Anterior cingulate cortex (tissue), 58 donors: ENCODE results near the gene PDE9A.

ENCODE experiments used
- DNase-seq, 58 donors: peaks; one replicate each; lab custom pipeline; 2025; lab: John Stamatoyannopoulos, UW

The PDE9A gene

DNA sequence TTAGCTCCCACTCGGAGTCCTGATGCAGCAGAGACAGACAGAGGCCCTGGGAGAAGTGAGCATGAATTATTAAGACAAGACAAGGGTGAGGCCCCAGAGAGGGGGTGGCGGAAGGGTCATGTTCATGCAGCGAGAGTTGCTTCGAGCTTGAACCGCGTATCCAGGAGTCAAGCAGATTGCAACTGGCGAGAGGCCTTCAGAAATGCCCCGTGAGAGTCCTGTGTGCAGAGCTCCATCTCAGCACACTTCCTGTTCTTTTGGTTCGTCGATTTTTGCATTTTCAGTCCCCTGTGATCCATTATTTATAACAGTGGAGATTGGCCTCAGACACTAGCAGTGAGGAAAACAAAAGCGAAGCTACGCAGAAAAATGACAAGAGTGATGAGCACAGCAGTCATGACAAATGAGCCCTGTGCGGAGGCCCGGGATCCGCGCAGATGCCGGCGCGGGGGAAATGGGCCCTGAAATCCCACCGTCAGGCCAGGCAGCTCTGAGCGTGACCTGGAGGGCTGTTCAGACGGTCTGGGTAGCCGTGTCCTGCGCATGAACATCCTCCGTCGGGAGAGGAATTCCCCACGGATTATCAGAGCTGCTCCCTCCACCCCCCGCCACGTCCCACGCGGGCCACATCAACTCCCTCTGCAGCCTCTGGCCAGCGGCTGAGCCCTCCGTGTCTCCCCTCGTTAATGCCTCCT is 15.0 kb downstream of the PDE9A start:
- no peak for DNase-seq

DNA sequence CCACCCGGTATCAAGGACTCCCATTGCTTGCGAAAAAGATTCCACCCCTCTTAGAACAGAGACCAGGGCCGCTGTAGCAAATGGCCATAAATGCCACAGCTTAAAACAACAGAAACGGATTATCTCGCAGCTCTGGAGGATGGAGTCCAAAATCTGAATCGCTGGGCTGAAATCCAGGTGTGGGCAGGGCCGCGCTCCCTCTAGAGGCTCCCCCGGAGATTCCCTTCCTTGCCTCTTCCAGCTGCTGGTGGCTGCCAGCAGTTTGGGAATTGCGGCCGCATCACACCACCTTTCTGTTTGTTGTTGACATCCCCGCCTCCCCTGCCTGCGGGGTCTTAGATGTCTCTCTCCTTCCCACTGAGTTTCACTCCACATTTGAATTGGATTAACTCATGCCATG is 15.6 kb downstream of the PDE9A start:
- no peak for DNase-seq

DNA sequence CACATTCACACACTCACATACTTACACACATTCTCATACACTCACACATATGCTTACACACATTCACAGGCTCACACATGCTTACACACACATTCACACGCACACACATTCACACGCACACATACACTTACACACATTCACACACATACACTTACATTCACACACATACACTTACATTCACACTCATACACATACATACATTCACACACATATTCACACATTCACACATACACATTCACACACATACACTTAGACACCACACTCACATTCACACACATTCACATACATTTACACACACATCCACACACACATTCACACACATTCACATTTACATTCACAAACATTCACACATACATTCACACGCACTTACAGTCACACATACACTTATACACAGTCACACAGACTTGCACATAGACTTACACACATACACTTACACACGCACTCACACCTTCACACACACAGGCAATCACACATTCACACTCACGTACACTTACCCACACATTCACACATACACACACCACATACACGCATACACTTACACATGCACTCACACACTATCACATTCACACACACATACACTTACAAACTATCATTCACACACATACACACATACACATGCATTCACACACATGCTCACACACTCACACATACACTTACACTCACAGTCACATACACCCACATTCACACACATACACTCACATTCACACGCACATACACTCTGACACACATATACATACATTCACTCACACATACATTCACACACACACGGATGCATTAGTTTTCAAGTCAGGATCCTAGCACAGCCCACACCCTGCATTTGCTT is 16.8 kb downstream of the PDE9A start:
- DNase-seq = no peak

DNA sequence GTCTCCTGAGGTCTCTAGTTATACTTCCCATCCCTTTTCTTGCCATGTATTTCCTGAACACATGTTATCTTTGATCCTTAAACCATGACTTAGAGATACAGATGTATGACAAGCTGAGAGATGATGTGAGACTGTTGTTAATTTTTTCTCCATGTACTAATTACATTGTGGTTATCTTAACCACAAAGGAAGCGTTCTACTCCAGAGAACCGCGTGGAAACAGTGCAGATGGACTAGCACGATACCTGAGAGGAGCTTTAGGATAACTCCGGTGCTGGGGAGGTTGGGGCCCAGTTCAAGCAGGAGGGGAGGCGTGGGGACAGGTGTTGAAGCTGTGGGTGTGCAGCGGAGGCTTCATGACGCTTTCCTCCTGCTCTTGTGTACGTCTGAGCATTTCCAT is 17.5 kb downstream of the PDE9A start:
- no peak for DNase-seq

DNA sequence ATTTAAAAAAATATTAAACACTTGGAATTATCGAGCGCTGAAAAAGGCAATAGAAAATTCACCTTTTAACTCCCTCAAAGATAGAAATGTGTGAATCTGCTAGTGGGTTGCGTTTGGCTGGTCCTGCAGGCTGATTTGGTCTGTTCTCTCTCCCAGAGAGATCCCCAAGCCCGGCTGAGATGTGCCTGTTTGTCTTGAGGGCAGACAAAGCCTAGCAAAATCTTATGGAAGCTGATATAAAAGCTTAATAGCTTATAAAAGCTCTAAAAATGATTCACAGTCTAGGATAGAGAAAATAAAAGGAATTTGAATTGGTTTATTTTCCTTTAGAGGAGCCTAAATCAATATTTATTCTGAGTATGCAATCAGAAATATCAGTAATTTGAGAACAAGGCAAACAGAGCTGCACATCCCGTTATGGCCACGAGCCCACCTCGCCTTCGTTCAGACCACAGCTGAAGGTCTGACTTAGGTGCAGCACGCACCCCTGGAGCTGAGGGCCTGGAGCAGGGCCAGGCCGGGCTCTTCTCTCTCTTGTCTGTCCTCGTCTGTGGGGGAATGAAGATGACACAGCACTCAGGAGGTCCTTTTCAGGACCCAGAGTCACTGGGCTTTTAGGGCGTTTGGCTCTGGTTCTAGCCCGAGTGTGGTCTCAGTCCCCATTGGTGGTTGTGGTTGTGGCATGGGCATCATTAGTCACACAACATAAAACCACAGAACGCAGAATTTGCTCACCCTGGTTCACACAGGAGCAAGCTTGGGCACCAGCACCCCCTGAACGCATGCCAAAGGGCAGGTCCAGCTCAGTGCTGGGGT is 18.6 kb downstream of the PDE9A start:
- DNase-seq = no peak

DNA sequence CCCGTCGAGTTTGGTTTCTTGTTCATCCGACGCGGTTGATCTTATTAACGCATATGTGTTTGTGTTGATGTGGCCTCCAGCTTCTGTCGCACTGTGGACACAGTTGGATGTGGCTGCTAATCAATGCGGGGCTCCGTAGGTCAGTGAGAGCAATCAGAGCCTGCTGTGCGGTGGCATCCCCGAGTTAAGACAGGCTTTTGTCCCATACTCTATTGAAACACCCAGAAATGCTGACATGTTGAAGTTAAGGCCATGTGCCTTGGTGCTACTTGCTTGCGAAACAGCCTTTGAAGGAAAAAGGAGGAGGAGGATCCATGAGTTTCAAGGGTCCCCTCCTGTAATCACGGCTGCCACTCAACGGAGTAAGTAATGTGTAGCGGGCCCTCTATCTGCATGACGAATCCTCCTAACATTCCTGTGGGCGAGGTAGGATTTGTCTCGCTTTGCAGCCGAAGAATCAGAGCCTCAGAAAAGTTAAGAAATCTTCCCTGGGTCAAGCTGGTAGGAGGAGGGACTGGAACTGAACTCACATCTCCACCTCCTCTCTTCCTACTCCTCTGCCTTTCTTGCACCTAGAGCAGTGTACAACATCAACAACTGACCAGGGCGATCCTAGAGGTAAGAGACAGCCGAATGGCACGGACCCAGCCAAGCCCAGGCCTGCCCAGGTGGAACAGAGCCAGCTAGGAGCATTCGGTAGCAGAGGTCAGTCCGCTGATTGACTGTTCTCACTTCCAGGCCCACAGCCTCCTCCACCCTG is 19.5 kb downstream of the PDE9A start:
- DNase-seq = no peak

DNA sequence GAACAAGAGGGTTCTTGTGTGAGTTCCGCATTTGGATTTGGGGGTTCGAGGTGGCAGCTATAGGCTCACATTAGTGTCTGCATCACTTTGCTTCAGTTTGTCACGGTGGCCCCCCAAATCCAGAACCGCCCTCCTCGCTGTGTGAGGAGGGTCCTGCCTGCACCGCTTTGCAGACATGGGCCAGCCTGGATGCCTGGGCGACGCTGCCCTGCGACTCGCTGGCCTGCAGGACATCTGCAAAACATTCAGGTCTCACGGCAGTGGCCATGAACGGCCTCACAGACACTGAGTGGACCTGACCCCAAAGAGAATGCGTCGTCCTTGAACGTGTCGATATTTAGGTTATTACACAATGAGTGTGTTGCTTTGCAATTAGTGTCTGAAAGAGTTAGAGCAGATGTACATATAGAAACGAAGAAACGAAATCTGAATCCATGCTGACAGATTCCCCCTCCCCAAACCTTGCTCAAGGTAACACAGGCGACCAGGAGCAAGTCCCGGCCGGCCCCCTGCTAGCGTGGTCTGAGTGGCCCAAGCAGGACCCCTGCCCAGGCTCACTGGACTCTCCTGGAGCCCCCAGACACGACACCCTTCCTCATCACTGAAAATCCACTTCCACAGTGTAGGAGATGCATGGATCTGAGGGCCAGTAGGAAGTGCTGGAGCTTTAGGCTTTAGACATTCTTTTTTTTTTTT is 20.4 kb downstream of the PDE9A start:
- DNase-seq = no peak

DNA sequence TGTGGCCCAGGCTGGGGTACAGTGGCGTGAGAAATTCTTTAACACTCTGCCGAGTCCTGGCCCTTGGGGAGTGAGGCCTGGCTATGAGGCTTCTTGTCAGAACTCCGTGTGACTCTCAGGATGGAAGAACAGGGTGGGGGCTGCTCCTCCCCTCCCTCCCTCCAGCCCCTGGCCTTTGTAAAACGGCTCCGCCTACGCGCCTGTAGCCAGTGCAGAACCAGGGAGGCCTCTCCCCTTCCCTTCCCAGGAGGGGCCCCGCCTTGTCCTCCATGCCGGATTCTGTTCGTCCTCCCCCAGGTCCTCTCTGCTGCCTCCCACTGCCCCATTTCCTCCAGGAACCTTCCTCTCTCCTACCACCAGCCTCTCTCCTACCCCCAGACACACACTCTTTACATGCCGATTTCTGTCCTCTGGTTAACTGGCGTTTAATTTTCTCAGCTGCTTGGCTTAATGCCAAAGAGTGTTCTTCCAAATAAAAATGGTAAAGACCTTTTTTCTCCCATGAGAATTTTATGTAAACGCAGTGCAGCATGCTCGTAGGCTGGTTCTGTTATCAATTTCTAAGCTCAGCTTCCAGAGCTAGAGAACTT is 21.0 kb downstream of the PDE9A start:
- DNase-seq = peak in 1 of 58 donors; percentile 24

DNA sequence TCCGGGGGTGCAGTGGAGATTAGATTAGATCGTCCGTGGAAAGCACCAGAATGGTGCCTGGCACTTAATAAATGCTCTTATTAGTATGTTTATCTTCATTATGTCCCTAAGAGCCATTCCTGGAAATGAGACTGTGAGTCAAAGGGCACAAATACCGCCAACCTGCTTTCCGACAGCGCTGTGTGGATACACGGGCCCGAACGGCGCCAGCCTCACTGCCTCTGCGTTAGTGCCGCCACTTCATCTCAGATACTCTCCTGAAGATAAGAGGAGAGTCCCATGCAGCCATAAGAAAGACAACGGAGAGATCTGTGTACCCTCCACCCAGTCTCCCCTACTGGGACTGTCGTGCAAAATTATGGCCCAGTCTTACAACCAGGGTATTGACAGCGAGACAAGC is 22.0 kb downstream of the PDE9A start:
- no peak for DNase-seq

DNA sequence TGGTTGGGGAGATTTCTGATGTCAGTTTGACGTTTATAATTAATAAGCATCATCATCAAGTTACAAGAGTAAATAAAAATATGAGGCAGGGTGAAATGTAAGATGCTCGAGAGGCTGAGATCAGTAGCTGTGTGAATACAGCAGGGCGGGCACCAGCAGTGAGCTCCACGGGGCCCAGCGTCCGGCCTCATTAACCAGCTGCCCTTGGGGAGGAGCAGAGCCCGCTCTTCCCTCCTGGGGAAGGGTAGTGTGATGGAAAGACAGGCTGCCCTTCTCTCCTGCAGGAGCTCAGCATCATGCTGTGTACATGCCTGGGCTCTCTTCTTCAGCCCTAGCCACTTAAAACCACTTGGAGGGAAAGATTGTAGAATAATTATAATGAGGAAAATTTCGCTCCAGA is 23.4 kb downstream of the PDE9A start:
- no peak for DNase-seq

DNA sequence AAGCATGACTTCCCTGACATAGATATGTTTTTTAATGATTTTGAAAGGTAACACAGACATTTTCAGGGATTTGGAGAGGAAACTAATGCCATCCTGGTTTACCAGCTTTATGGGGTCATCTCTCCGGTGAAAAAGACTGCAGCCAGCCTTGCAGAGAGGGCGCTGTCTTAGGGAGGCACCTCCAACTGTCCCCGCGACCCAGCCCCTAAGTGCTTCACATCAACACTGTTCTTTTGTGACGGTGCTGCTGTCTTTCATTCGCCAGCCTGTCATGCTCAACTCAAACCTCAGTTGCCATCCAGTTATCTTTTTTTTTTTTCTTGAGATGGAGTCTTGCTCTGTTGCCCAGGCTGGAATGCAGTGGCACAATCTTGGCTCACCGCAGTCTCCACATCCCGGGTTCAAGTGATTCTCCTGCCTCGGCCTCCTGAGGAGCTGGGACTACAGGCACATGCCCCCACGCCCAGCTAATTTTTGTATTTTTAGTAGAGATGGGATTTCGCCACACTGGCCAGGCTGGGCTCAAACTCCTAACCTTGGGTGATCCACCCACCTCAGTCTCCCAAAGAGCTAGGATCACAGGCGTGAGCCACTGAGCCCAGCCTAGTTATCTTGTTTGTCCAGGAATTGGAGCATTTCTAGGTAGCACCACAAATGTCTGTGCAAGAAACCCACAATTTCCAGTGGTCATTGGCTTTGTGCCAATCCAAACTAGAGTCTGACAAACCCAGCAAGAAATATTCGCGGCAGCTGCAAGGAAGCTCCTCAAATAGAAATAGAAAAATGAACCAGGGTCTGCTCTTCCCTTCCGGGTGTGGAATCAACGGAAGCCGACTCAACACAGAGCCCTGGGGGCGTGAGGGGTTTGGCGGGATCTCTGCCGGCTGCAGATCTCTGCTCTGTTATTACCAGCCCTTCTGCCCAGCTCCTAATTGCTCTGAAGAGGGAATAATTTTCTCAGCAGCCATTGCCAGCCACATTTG is 24.2 kb downstream of the PDE9A start:
- DNase-seq = peak in 1 of 58 donors; percentile 32

DNA sequence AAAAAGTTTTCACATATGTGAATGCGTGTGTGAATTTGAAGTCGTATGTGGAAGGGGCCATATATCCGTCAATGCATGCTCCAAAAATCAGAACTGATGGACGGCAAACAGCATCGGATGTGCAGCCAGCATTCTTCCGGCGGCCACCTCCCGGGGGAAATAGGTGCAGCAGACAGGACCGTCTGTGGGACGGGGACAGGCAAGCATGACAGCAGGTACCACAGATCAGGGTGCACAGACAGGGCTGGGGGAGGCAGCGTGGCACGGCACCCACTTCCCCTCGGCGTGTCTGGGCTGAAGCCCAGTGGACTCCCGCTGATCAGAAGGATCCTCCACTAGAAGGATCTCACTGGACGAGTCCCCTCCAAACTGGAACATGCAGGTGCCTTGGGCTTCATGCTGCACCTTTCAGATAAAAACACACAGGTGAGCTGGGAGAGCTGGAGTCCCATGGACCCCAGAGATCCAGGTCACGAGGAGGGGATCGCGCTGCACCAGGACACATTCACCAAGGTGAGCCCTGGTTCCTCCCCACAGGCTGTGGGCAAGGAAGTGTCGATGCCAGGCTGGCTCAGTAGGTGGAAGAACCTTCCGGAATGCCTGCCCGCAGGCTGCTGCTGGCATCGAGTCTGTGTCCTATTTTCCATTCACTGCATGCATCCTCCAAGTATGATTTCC is 25.3 kb downstream of the PDE9A start:
- no peak for DNase-seq

DNA sequence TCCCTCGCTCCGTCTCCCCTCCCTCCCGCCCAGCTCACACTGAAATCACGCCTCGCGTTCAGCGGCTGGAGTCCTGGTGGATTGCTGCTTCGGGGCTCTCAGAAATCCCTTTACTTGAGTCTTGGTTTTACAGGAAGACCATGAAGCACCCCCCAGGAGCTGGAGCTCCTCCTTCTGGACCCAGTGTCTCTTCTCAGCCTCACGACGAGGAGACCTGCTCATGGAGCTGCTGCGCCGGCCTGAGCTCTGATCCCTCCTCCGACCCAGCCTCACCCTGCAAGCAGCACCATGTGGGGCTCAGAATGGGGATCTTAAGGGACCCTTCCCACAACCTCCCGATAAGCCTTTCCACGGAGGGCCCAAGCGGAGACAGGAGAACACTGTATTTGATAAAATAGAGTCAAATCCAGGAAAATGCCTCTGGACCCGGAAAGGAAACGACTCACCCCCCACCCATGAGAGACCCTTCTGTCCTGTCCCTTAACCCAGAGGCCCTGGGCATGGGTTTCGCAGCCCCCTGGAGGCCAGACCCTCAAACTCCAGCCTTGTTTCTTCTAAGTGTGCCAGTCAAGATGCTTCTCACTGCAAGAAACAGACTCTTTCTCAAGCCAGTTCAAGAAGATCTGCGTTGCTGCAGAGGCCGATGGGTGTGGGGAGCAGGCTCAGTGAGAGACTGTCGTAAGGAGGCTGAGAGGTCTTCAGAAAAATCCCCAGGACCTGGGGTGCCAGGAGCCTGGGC is 26.1 kb downstream of the PDE9A start:
- no peak for DNase-seq

DNA sequence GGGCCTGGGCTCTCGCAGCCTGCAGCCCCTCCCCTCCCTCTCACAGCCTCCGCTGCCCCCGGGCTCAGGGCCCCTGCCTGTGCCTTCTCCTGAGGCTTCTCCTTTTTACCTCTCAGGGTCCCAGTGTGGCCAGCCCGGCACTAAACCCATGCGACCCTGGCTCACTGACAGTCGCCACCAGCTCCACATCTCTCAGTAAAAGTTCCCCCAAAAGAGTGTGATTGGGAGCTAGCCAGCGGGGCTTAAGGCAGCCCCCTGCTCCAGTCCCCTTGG is 26.6 kb downstream of the PDE9A start:
- no peak for DNase-seq

DNA sequence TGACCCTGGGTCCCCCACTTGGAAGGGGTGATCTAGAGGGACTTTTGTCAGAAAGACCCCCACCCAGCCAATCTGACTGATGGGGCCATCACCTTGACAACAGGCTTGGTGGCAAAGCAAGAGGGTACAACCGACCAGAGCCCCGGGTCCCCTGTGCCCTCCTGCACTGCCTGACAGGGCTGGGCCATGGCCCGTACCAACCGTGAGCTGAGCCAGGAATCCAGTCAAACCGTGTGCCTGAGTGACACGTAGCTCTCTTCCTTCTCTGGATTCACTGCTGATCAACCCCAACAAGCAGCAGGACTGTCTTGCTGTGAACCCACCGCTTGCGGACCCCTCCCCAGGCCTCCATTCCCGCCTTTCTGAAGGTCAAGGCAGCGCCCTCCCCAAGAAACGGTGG is 27.0 kb downstream of the PDE9A start:
- no peak for DNase-seq

DNA sequence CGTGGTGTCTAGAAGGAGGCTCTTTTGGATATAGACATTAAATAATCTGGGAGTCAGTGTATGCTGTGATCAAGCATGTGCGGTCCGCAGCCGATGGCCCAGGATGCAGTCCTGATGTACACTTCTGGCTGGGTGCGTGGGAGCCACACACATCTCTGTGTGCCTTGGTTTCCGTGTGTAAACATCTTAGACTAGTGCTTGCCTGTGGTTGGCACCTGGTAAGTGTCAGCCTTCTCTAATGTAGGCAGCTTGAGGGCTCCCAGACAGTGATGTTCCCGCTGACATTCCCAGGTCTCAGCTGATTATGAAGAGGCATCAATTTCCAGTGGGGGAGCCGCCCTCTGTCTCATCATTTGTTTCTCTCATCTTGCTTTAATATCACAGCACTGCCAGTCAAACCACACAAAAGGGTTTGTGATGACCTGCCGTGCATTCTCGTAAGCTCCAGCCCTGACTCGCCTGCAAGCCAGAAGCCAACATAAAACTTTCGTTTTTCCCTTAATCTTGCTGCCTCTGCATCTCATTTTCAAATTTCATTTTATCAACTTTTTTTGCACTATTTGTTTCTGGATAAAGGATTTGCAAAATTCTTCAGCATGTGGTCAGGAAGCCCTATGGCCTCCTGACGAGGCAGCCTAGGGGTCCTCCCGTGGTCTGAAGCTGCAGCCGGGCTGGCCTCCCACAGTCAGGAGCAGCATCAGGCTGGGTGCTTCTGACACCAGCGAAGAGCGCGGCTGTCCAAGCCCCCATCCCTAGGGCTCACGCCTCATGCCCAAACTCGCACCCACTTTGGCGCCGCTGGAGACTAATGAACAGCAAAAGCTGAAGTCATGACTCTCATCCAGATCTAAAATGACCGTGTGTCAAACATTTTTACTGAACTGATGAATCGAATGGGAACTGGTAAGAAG is 28.1 kb downstream of the PDE9A start:
- no peak for DNase-seq
